Trophoblast cell (in vitro differentiated cells and primary cell): ENCODE results near the gene ROCK1.
"Not testable (repeated sequence)": the region's sequence is repeated elsewhere in the genome, so short reads cannot be mapped to it uniquely, and the experiment has no call there.

Experiments used
- DNase-seq, 2 donors: peaks; one replicate each; pipeline ENCODE4 v3.0.0-alpha.2; 2016
- H2AFZ ChIP-seq: 2 replicates; pipeline ENCODE4 v1.6.1; 2013; ENCODE audit warnings: low read length, moderate library complexity, mild to moderate bottlenecking; ENCODE audit not compliant: insufficient read depth, poor library complexity
- H2AK5ac ChIP-seq: 2 replicates; pipeline ENCODE4 v1.6.1; 2013; ENCODE audit warnings: mild to moderate bottlenecking, low read length
- H2BK120ac ChIP-seq: 2 replicates; pipeline ENCODE4 v1.6.1; 2013; ENCODE audit warnings: low read length, mild to moderate bottlenecking, moderate library complexity; ENCODE audit not compliant: insufficient read depth, poor library complexity
- H2BK12ac ChIP-seq: 2 replicates; pipeline ENCODE4 v1.6.1; 2013; ENCODE audit warnings: mild to moderate bottlenecking, low read length, moderate library complexity
- H2BK5ac ChIP-seq: 2 replicates; pipeline ENCODE4 v1.6.1; 2013; ENCODE audit warnings: low read length, low read depth, moderate library complexity, mild to moderate bottlenecking; ENCODE audit not compliant: poor library complexity
- H3K14ac ChIP-seq: 2 replicates; pipeline ENCODE4 v1.6.1; 2013; ENCODE audit warnings: mild to moderate bottlenecking, low read length
- H3K18ac ChIP-seq: 2 replicates; pipeline ENCODE4 v1.6.1; 2013; ENCODE audit warnings: mild to moderate bottlenecking, low read length
- H3K23ac ChIP-seq: 2 replicates; pipeline ENCODE4 v1.6.1; 2013; ENCODE audit warnings: low read length
- H3K27ac ChIP-seq: 2 replicates; pipeline ENCODE4 v1.5.1; 2013; ENCODE audit warnings: low read depth, mild to moderate bottlenecking, inconsistent platforms, low read length, moderate library complexity
- H3K27me3 ChIP-seq: 2 replicates; pipeline ENCODE4 v1.6.1; 2013; ENCODE audit warnings: inconsistent platforms, mild to moderate bottlenecking, low read length, moderate library complexity; ENCODE audit not compliant: insufficient read depth
- H3K36me3 ChIP-seq, 2 experiments: 1 replicate in 1 of 2; 2 replicates in 1 of 2; pipeline ENCODE4 v1.6.1; 2013; ENCODE audit warnings: low read length in 2 of 2, mild to moderate bottlenecking in 2 of 2, moderate library complexity in 1 of 2; ENCODE audit not compliant: insufficient read depth in 2 of 2, control insufficient read depth in 1 of 2
- H3K4ac ChIP-seq: 2 replicates; pipeline ENCODE4 v1.6.1; 2013; ENCODE audit warnings: low read depth, mild to moderate bottlenecking, low read length, moderate library complexity
- H3K4me1 ChIP-seq, 2 experiments: 1 replicate in 1 of 2; 2 replicates in 1 of 2; pipeline ENCODE4 v1.6.1; 2013; ENCODE audit warnings: low read length in 2 of 2, mild to moderate bottlenecking in 2 of 2, moderate library complexity in 1 of 2; ENCODE audit not compliant: insufficient read depth in 2 of 2, control insufficient read depth in 1 of 2
- H3K4me2 ChIP-seq: 2 replicates; pipeline ENCODE4 v1.6.1; 2013; ENCODE audit warnings: inconsistent platforms, mild to moderate bottlenecking, low read length, moderate library complexity
- H3K4me3 ChIP-seq: 2 replicates; pipeline ENCODE4 v1.5.1; 2013; ENCODE audit warnings: mild to moderate bottlenecking, low read depth, low read length, inconsistent platforms
- H3K79me1 ChIP-seq: one replicate; pipeline ENCODE4 v1.6.1; 2013; ENCODE audit warnings: low read length
- H3K79me2 ChIP-seq: 2 replicates; pipeline ENCODE4 v1.6.1; 2013; ENCODE audit warnings: low read length, mild to moderate bottlenecking; ENCODE audit not compliant: control insufficient read depth, insufficient read depth, poor library complexity
- H3K9ac ChIP-seq: 2 replicates; pipeline ENCODE4 v1.6.1; 2013; ENCODE audit warnings: mild to moderate bottlenecking, low read length
- H3K9me3 ChIP-seq: 2 replicates; pipeline ENCODE4 v1.6.1; 2013; ENCODE audit warnings: low read depth, mild to moderate bottlenecking, control low read depth, inconsistent platforms, low read length; ENCODE audit not compliant: insufficient read depth
- H4K12ac ChIP-seq: 2 replicates; pipeline ENCODE4 v1.6.1; 2013; ENCODE audit warnings: low read depth, mild to moderate bottlenecking, low read length, moderate library complexity
- H4K8ac ChIP-seq: 2 replicates; pipeline ENCODE4 v1.6.1; 2013; ENCODE audit warnings: low read depth, mild to moderate bottlenecking, low read length, moderate library complexity
- H4K91ac ChIP-seq: one replicate; pipeline ENCODE4 v1.6.1; 2013; ENCODE audit warnings: low read depth, mild to moderate bottlenecking, low read length, moderate library complexity
- WGBS: extraction: QIAGEN DNeasy Blood & Tissue Kit; methylation state at CpG from one replicate; pipeline ENCODE4 v1.1.7; 2013; ENCODE audit warnings: missing lambda C conversion rate; ENCODE audit not compliant: insufficient read length, insufficient coverage; ENCODE audit errors: extremely low coverage; 5-methylcytosine and 5-hydroxymethylcytosine counted together

Gene ROCK1

GRCh38 chr18:21040466-21040865 lies 71.1 kb downstream of the ROCK1 start:
- WGBS = no CpG with 5 or more reads among the region's 2 CpGs
- Histone ChIP-seq H3K4me2 (no peak overlapping the region), H3K4me3 (no peak overlapping the region), H3K27me3 (no peaks in the 10 kb centered on the region), H2AFZ (no peak overlapping the region), H3K23ac (no peak overlapping the region), H2AK5ac (no peak overlapping the region), H3K4ac (no peak overlapping the region), H2BK12ac (no peak overlapping the region), H4K91ac (no peak overlapping the region), H3K79me1 (no peaks in the 10 kb centered on the region), H3K36me3 (peaks cover 0 to 3% of the 10 kb centered on the region in 2 experiments), H3K9me3 (no peaks in the 10 kb centered on the region), H3K4me1 (no peaks in the 10 kb centered on the region), H2BK5ac (no peak overlapping the region), H2BK120ac (no peak overlapping the region), H3K79me2 (no peaks in the 10 kb centered on the region), H3K27ac (no peak overlapping the region), H4K12ac (no peak overlapping the region), H4K8ac (no peak overlapping the region), H3K18ac (no peak overlapping the region), H3K9ac (no peak overlapping the region), H3K14ac (no peak overlapping the region)
- no peak for DNase-seq

- Histone ChIP-seq H2BK12ac (no peak overlapping the region), H2AFZ (no peak overlapping the region), H3K27me3 (no peaks in the 10 kb centered on the region), H2BK5ac (no peak overlapping the region), H3K18ac (no peak overlapping the region), H4K91ac (no peak overlapping the region), H3K14ac (no peak overlapping the region), H3K36me3 (peaks cover 0 to 3% of the 10 kb centered on the region in 2 experiments), H3K79me2 (no peaks in the 10 kb centered on the region), H3K4me3 (no peak overlapping the region), H3K27ac (no peak overlapping the region), H3K4me2 (no peak overlapping the region), H4K8ac (no peak overlapping the region), H3K79me1 (no peaks in the 10 kb centered on the region), H2BK120ac (no peak overlapping the region), H3K23ac (no peak overlapping the region), H3K4ac (no peak overlapping the region), H3K9me3 (no peaks in the 10 kb centered on the region), H3K4me1 (no peaks in the 10 kb centered on the region), H2AK5ac (no peak overlapping the region), H4K12ac (no peak overlapping the region), H3K9ac (no peak overlapping the region)
- no peak for DNase-seq
These were observed 73.4 kb downstream of the ROCK1 start for GRCh38 chr18:21038201-21038600.

- H3K79me2 ChIP-seq = no peaks in the 10 kb centered on the region
- no peaks in the 10 kb centered on the region for H3K36me3 ChIP-seq
- H3K27ac ChIP-seq = no peak overlapping the region
- no peak overlapping the region for H3K4ac ChIP-seq
- no peak overlapping the region for H2AFZ ChIP-seq
- H4K12ac ChIP-seq = no peak overlapping the region
- H3K4me2 ChIP-seq = no peak overlapping the region
- no peak overlapping the region for H4K8ac ChIP-seq
- H2BK120ac ChIP-seq = no peak overlapping the region
- no peaks in the 10 kb centered on the region for H3K79me1 ChIP-seq
- no peaks in the 10 kb centered on the region for H3K27me3 ChIP-seq
- no peak overlapping the region for H4K91ac ChIP-seq
- H3K9ac ChIP-seq = no peak overlapping the region
- H3K14ac ChIP-seq = no peak overlapping the region
- H3K4me1 ChIP-seq = no peaks in the 10 kb centered on the region
- H3K18ac ChIP-seq = no peak overlapping the region
- no peak overlapping the region for H2BK5ac ChIP-seq
- H2BK12ac ChIP-seq = no peak overlapping the region
- H3K4me3 ChIP-seq = no peak overlapping the region
- no peak overlapping the region for H3K23ac ChIP-seq
- H2AK5ac ChIP-seq = no peak overlapping the region
- H3K9me3 ChIP-seq = no peaks in the 10 kb centered on the region
- no peak for DNase-seq
These were observed 79.8 kb downstream of the ROCK1 start for GRCh38 chr18:21031845-21032244.

- not testable (repeated sequence) for H3K4me1 ChIP-seq, H3K9me3 ChIP-seq, H4K12ac ChIP-seq, H2BK120ac ChIP-seq, H4K8ac ChIP-seq, H3K4me2 ChIP-seq, H2AK5ac ChIP-seq, H3K9ac ChIP-seq, H3K18ac ChIP-seq, H2AFZ ChIP-seq, H2BK12ac ChIP-seq, H3K79me2 ChIP-seq, H3K14ac ChIP-seq, H3K4ac ChIP-seq, H3K23ac ChIP-seq, H3K27ac ChIP-seq, H3K4me3 ChIP-seq, H3K79me1 ChIP-seq, H2BK5ac ChIP-seq, DNase-seq, H3K27me3 ChIP-seq, H4K91ac ChIP-seq
- peaks cover 9 to 13% of the 10 kb centered on the region in 2 experiments for H3K36me3 ChIP-seq
- WGBS = no CpG with 5 or more reads among the region's 13 CpGs
These were observed 93.4 kb downstream of the ROCK1 start for GRCh38 chr18:21018257-21018656.

GRCh38 chr18:21012308-21012707 lies 99.3 kb downstream of the ROCK1 start:
- Histone ChIP-seq H2AK5ac (no peak overlapping the region), H3K4me3 (no peak overlapping the region), H2AFZ (no peak overlapping the region), H3K14ac (no peak overlapping the region), H3K27me3 (no peaks in the 10 kb centered on the region), H3K79me2 (no peaks in the 10 kb centered on the region), H4K91ac (no peak overlapping the region), H3K27ac (no peak overlapping the region), H4K8ac (no peak overlapping the region), H2BK12ac (no peak overlapping the region), H3K18ac (no peak overlapping the region), H3K9ac (no peak overlapping the region), H3K23ac (no peak overlapping the region), H4K12ac (no peak overlapping the region), H3K4ac (no peak overlapping the region), H2BK120ac (no peak overlapping the region), H3K4me1 (no peaks in the 10 kb centered on the region), H3K36me3 (peaks cover 6 to 10% of the 10 kb centered on the region in 2 experiments), H3K79me1 (no peaks in the 10 kb centered on the region), H3K9me3 (peaks cover 2% of the 10 kb centered on the region), H2BK5ac (no peak overlapping the region), H3K4me2 (no peak overlapping the region)
- DNase-seq = no peak
